Pericardium fibroblast (primary cell): ENCODE results near the gene FGD2. TPM values are rescaled to one million over a fixed set of nuclear protein-coding genes. Genes with fewer than 3 reads are reported as not detected.

Source experiments
- total RNA-seq: library from RNA; depleted of rRNA; stranded (reverse); fragments of >200 nt; gene quantifications from 2 replicates; pipeline ENCODE4 v1.2.3, GENCODE V29; 2015

FGD2 gene, protein sequence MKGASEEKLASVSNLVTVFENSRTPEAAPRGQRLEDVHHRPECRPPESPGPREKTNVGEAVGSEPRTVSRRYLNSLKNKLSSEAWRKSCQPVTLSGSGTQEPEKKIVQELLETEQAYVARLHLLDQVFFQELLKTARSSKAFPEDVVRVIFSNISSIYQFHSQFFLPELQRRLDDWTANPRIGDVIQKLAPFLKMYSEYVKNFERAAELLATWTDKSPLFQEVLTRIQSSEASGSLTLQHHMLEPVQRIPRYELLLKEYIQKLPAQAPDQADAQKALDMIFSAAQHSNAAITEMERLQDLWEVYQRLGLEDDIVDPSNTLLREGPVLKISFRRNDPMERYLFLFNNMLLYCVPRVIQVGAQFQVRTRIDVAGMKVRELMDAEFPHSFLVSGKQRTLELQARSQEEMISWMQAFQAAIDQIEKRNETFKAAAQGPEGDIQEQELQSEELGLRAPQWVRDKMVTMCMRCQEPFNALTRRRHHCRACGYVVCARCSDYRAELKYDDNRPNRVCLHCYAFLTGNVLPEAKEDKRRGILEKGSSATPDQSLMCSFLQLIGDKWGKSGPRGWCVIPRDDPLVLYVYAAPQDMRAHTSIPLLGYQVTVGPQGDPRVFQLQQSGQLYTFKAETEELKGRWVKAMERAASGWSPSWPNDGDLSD
- not detected in 2 replicates for total RNA-seq

DNA sequence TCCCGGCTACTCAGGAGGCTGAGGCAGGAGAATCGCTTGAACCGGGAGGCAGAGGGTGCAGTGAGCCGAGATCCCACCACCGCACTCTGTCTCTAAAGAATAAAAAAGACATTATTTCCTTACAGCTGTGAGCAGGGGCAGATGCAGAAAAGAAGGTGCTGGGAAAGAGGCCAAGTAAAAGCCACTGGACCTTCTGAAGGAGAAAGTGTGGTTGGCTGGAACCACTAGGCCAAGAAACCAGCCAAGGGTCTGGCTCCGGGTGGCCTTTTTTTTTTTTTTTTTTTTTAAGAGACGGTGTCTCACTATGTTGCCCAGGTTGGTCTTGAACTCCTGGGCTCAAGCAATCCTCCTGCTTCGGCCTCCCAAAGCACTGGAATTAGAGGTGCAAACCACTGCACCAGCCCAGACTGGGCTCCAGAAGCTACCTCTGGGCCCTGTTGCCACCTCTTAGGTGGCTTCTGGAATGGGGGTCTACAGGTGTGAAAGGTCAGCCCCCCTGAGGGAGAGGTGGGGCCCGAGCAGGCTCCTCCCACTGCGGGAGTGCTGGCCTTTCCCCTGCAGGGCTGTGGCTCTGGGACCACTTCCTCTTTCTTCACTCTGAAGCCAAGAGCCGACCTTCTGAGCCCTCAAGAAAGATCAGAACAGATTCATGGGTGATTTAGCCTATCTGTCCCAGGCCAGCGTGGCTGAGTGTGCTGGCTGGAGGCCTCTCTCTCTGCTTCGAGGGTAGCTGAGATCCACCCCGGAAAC, at the start of gene FGD2:
Gene FGD2 (plus strand): TSS at position 595 of the 750 bp plus-strand sequence. CDS start 163 bp downstream, outside the sequence.

DNA sequence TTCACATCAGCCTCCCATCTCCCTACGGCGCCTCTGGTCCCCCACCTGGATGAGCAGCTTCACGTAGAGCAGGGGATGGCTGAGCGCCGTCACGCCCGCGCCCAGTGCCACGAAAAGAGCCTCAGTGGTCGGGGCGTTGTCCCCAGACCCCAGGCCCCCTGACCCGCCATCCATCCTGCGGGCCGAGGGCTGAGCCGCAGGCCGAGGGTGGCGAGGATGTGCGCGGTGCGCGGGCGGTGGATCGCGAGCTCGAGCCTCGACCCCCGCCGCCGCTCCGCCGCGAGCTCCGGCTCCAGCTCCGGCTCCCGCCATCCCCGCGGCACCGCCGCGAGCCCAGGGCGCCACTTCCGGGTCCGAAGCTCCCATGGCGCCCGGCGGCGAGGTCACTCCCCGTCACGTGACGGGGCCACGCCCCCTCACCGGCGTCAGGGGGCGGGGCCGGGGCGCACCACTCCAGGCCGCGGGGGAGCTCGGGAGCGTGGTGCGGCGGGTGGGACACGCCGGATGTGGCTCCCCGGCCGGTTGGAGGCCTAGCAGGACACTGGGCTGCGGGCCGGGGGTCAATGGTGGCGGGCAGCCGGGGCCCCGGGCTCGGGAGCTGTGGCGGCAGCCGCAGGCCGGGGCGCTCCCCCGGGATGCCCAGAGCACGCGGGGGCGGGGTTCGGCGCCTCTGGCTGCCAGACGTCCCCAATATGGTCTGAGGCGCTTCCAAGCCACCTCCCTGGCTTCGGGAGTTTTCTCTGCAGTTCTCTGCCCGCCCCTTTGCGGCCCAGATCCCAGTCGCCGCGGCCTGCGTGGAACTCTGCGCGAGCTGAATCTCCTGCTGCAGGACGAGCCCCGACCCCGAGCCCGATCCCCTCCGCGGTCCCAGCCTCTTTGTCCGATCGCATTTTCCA, 19.4 kb upstream of the FGD2 start, which contains the start of gene MTCH1:
Gene MTCH1 (minus strand): TSS at position 389 of the 896 bp plus-strand sequence. CDS start 23 bp downstream, at position 366.

Other genes with a start within 250 kb of the FGD2 start
- gene CPNE5, start 166.2 kb upstream of the FGD2 start, total RNA-seq, result 0.09 and 11.4 TPM in 2 replicates
- gene PPIL1, start 130.9 kb upstream of the FGD2 start, total RNA-seq, result 16.5 and 26.5 TPM in 2 replicates
- gene C6orf89, start 119.7 kb upstream of the FGD2 start, total RNA-seq, result 31.2 and 31.8 TPM in 2 replicates
- gene PI16, start 50.9 kb upstream of the FGD2 start, total RNA-seq, result 0.35 and 0.43 TPM in 2 replicates
- 147 and 229 TPM in 2 replicates for gene MTCH1, start 19.5 kb upstream of the FGD2 start, total RNA-seq
- 36.3 and 46.6 TPM in 2 replicates for gene PIM1, start 164.5 kb downstream of the FGD2 start, total RNA-seq